ENCODE measurements around the gene COL6A6. TPM values are rescaled to one million over a fixed set of nuclear protein-coding genes. Genes with fewer than 3 reads are reported as not detected.

The COL6A6 gene
- total RNA-seq, 5 donors from 2014 or later (not counting 1 experiment from before 2014, with no cell fraction given): 0.06 TPM; not detected in 4

GRCh38 chr3:130527426-130527825 is 10.4 kb downstream of the COL6A6 start:
- H3K27ac ChIP-seq (ENCODE audit: low read length): no peak overlapping the region
- CTCF ChIA-PET: interaction anchor here in 1 of 2 donors (0.5 kb wide), 1 partner anchor 173 kb away, joined by 3 read pairs; no protein-coding TSS in a partner anchor
- peaks cover 0 to 2% of the 10 kb centered on the region in 2 experiments for H3K27me3 ChIP-seq (replicated peaks in 1 of 2; ENCODE audit: control insufficient read depth in 2 of 2, extremely low read depth in 1 of 2, insufficient read depth in 2 of 2, low read length in 1 of 2)
- Mint-ChIP-seq H3K27ac (no peak overlapping the region), H3K9me3 (no peaks in the 10 kb centered on the region), H3K36me3 (no peaks in the 10 kb centered on the region), H3K27me3 (peaks cover 21 to 26% of the 10 kb centered on the region in 2 donors), H3K4me1 (peaks cover 12 to 19% (median 15%) of the 10 kb centered on the region in 3 donors), H3K4me3 (no peak overlapping the region)
- no peak for ATAC-seq (replicated peaks in 1 of 4)
- H3K4me3 ChIP-seq (ENCODE audit: control insufficient read depth in 1 of 2, extremely low read depth in 1 of 2, low read length in 1 of 2): no peak overlapping the region
- H3K9me3 ChIP-seq: no peaks in the 10 kb centered on the region
- DNase-seq: no peak
- H3K4me1 ChIP-seq (ENCODE audit: control insufficient read depth in 1 of 2, extremely low read depth in 1 of 2, insufficient read depth in 2 of 2, low read length in 2 of 2): peaks cover 0 to 12% of the 10 kb centered on the region in 2 experiments
- POLR2A ChIA-PET: interaction anchor here in 1 of 2 donors (0.8 kb wide), 1 partner anchor 23 kb away, joined by 9 read pairs; no protein-coding TSS in a partner anchor
- no peaks in the 10 kb centered on the region for H3K36me3 ChIP-seq (ENCODE audit: control insufficient read depth in 2 of 2, extremely low read depth in 1 of 2, insufficient read depth in 1 of 2, low read length in 1 of 2)
- 100% methylated on average over 1 of the region's 1 CpG for WGBS (ENCODE audit: insufficient coverage)

GRCh38 chr3:130528120-130528519 is 11.1 kb downstream of the COL6A6 start:
- Mint-ChIP-seq H3K4me1 (peaks cover 12 to 19% (median 15%) of the 10 kb centered on the region in 3 donors), H3K4me3 (peak overlapping the region in 1 of 3 donors; percentile 4), H3K9me3 (no peaks in the 10 kb centered on the region), H3K27me3 (peaks cover 14 to 19% of the 10 kb centered on the region in 2 donors), H3K36me3 (no peaks in the 10 kb centered on the region), H3K27ac (no peak overlapping the region)
- H3K4me1 ChIP-seq (ENCODE audit: control insufficient read depth in 1 of 2, extremely low read depth in 1 of 2, insufficient read depth in 2 of 2, low read length in 2 of 2): peaks cover 0 to 12% of the 10 kb centered on the region in 2 experiments
- no CpG with 5 or more reads among the region's 1 CpG for WGBS (ENCODE audit: insufficient coverage)
- CTCF ChIA-PET: interaction anchor here in 1 of 2 donors (0.6 kb wide), 1 partner anchor 505 kb away, joined by 4 read pairs; no protein-coding TSS in a partner anchor
- H3K9me3 ChIP-seq: no peaks in the 10 kb centered on the region
- ATAC-seq (replicated peaks in 1 of 4): no peak
- POLR2A ChIA-PET: interaction anchor here in 1 of 2 donors (0.8 kb wide), 1 partner anchor 24 kb away, joined by 9 read pairs; no protein-coding TSS in a partner anchor
- no peaks in the 10 kb centered on the region for H3K36me3 ChIP-seq (ENCODE audit: control insufficient read depth in 2 of 2, extremely low read depth in 1 of 2, insufficient read depth in 1 of 2, low read length in 1 of 2)
- no peak for DNase-seq
- no peak overlapping the region for H3K27ac ChIP-seq (ENCODE audit: low read length)
- peaks cover 0 to 2% of the 10 kb centered on the region in 2 experiments for H3K27me3 ChIP-seq (replicated peaks in 1 of 2; ENCODE audit: control insufficient read depth in 2 of 2, extremely low read depth in 1 of 2, insufficient read depth in 2 of 2, low read length in 1 of 2)
- H3K4me3 ChIP-seq (ENCODE audit: control insufficient read depth in 1 of 2, extremely low read depth in 1 of 2, low read length in 1 of 2): no peak overlapping the region

DNA sequence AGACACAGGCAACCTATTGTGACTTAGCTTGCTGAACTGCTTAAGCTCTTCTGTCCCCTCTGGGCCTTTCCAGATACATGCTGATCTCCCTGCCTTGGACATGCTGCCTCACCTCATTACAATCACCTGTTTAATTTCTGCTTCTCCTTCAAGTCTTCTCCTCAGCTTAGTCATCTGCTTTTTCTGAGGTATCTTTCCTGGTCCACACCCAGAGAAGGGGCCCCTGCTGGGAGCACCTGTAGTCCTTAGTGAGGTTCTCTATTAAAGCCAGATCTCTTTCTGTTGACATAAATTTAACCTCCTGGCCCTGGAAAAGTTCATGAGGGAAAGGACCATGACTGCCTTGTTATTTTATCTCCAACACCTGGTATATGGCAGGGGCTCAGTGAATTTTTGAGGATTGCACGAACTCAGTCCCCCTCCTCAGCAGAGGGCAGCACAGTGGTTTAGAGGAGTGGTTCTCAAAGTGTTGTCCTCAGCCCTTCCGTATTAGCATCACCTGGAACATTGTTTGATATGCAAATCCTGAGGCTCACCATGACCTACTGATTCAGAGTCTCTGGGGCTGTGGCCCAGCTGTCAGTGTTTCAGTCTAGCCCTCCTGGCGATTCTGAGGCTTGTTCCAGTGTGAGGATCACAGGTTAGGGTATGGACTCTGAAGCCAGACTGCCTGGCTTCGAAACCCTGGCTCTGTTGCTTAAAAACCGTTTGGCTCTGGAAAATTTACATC is 12.7 kb downstream of the COL6A6 start:
- Mint-ChIP-seq H3K4me3 (no peak overlapping the region), H3K4me1 (peaks cover 12 to 19% (median 15%) of the 10 kb centered on the region in 3 donors), H3K27ac (peak overlapping the region; percentile 85 to 90), H3K27me3 (peaks cover 8 to 23% of the 10 kb centered on the region in 2 donors), H3K36me3 (no peaks in the 10 kb centered on the region), H3K9me3 (no peaks in the 10 kb centered on the region)
- WGBS (ENCODE audit: insufficient coverage): 83% methylated on average over 2 of the region's 5 CpGs
- Histone ChIP-seq H3K4me1 (ENCODE audit: control insufficient read depth in 1 of 2, extremely low read depth in 1 of 2, insufficient read depth in 2 of 2, low read length in 2 of 2) (peaks cover 0 to 12% of the 10 kb centered on the region in 2 experiments), H3K27me3 (replicated peaks in 1 of 2; ENCODE audit: control insufficient read depth in 2 of 2, extremely low read depth in 1 of 2, insufficient read depth in 2 of 2, low read length in 1 of 2) (peaks cover 0 to under 1% of the 10 kb centered on the region in 2 experiments), H3K27ac (ENCODE audit: low read length) (peak overlapping the region; percentile 21), H3K4me3 (ENCODE audit: control insufficient read depth in 1 of 2, extremely low read depth in 1 of 2, low read length in 1 of 2) (no peak overlapping the region), H3K36me3 (ENCODE audit: control insufficient read depth in 2 of 2, extremely low read depth in 1 of 2, insufficient read depth in 1 of 2, low read length in 1 of 2) (no peaks in the 10 kb centered on the region), H3K9me3 (no peaks in the 10 kb centered on the region)
- ATAC-seq (replicated peaks in 1 of 4): peak in 1 of 4 experiments; percentile 9
- peak in 1 of 35 experiments; percentile 1 for DNase-seq
- POLR2A ChIA-PET: no interaction called here
- CTCF ChIA-PET: no interaction called here

- POLR2A ChIA-PET: no interaction called here
- CTCF ChIA-PET: no interaction called here
- H3K9me3 ChIP-seq: no peaks in the 10 kb centered on the region
- H3K27me3 ChIP-seq (replicated peaks in 1 of 2; ENCODE audit: control insufficient read depth in 2 of 2, extremely low read depth in 1 of 2, insufficient read depth in 2 of 2, low read length in 1 of 2): no peaks in the 10 kb centered on the region
- DNase-seq (no peak), ATAC-seq (replicated peaks in 1 of 4) (no peak)
- Mint-ChIP-seq H3K36me3 (no peaks in the 10 kb centered on the region), H3K4me3 (no peak overlapping the region), H3K27ac (no peak overlapping the region), H3K4me1 (peaks cover 12 to 15% (median 15%) of the 10 kb centered on the region in 3 donors), H3K27me3 (peaks cover 6 to 30% of the 10 kb centered on the region in 2 donors), H3K9me3 (no peaks in the 10 kb centered on the region)
- H3K36me3 ChIP-seq (ENCODE audit: control insufficient read depth in 2 of 2, extremely low read depth in 1 of 2, insufficient read depth in 1 of 2, low read length in 1 of 2): no peaks in the 10 kb centered on the region
- no peak overlapping the region for H3K4me3 ChIP-seq (ENCODE audit: control insufficient read depth in 1 of 2, extremely low read depth in 1 of 2, low read length in 1 of 2)
- WGBS (ENCODE audit: insufficient coverage): no CpG with 5 or more reads among the region's 2 CpGs
- H3K27ac ChIP-seq (ENCODE audit: low read length): no peak overlapping the region
- peaks cover 0 to 12% of the 10 kb centered on the region in 2 experiments for H3K4me1 ChIP-seq (ENCODE audit: control insufficient read depth in 1 of 2, extremely low read depth in 1 of 2, insufficient read depth in 2 of 2, low read length in 2 of 2)
These were observed 16.3 kb downstream of the COL6A6 start for GRCh38 chr3:130533247-130533646.

- H3K27ac Mint-ChIP-seq: no peak overlapping the region
- no peak overlapping the region for H3K4me3 ChIP-seq (ENCODE audit: control insufficient read depth in 1 of 2, extremely low read depth in 1 of 2, low read length in 1 of 2)
- ChIA-PET POLR2A (no interaction called here), CTCF (interaction anchor here (0.5 to 1.3 kb wide), 3 partner anchors 8 to 63 kb away, joined by 3 read pairs; no protein-coding TSS in a partner anchor)
- H3K36me3 ChIP-seq (ENCODE audit: control insufficient read depth in 2 of 2, extremely low read depth in 1 of 2, insufficient read depth in 1 of 2, low read length in 1 of 2): no peaks in the 10 kb centered on the region
- no peaks in the 10 kb centered on the region for H3K4me1 Mint-ChIP-seq
- no peaks in the 10 kb centered on the region for H3K36me3 Mint-ChIP-seq
- no peaks in the 10 kb centered on the region for H3K9me3 Mint-ChIP-seq
- no peaks in the 10 kb centered on the region for H3K27me3 ChIP-seq (replicated peaks in 1 of 2; ENCODE audit: control insufficient read depth in 2 of 2, extremely low read depth in 1 of 2, insufficient read depth in 2 of 2, low read length in 1 of 2)
- no peaks in the 10 kb centered on the region for H3K9me3 ChIP-seq
- ATAC-seq (replicated peaks in 1 of 4) (no peak), DNase-seq (no peak)
- no peak overlapping the region for H3K4me3 Mint-ChIP-seq
- H3K27me3 Mint-ChIP-seq: peaks cover 6 to 30% of the 10 kb centered on the region in 2 donors
- WGBS (ENCODE audit: insufficient coverage): 40% methylated on average over 1 of the region's 1 CpG
- H3K4me1 ChIP-seq (ENCODE audit: control insufficient read depth in 1 of 2, extremely low read depth in 1 of 2, insufficient read depth in 2 of 2, low read length in 2 of 2): no peaks in the 10 kb centered on the region
- no peak overlapping the region for H3K27ac ChIP-seq (ENCODE audit: low read length)
These were observed 20.8 kb downstream of the COL6A6 start for GRCh38 chr3:130537673-130538304.

GRCh38 chr3:130539005-130539404 is 22.0 kb downstream of the COL6A6 start:
- ChIA-PET CTCF (interaction anchor here in 1 of 2 donors (0.7 kb wide), 1 partner anchor 26 kb away, joined by 4 read pairs; no protein-coding TSS in a partner anchor), POLR2A (no interaction called here)
- DNase-seq (peak in 18 of 35 experiments; percentile 5 to 46 (median 14)), ATAC-seq (replicated peaks in 1 of 4) (no peak)
- Histone ChIP-seq H3K4me1 (ENCODE audit: control insufficient read depth in 1 of 2, extremely low read depth in 1 of 2, insufficient read depth in 2 of 2, low read length in 2 of 2) (no peaks in the 10 kb centered on the region), H3K36me3 (ENCODE audit: control insufficient read depth in 2 of 2, extremely low read depth in 1 of 2, insufficient read depth in 1 of 2, low read length in 1 of 2) (no peaks in the 10 kb centered on the region), H3K4me3 (ENCODE audit: control insufficient read depth in 1 of 2, extremely low read depth in 1 of 2, low read length in 1 of 2) (no peak overlapping the region), H3K9me3 (no peaks in the 10 kb centered on the region), H3K27me3 (replicated peaks in 1 of 2; ENCODE audit: control insufficient read depth in 2 of 2, extremely low read depth in 1 of 2, insufficient read depth in 2 of 2, low read length in 1 of 2) (no peaks in the 10 kb centered on the region), H3K27ac (ENCODE audit: low read length) (no peak overlapping the region)
- Mint-ChIP-seq H3K9me3 (no peaks in the 10 kb centered on the region), H3K4me1 (no peaks in the 10 kb centered on the region), H3K4me3 (no peak overlapping the region), H3K27me3 (peaks cover 6 to 25% of the 10 kb centered on the region in 2 donors), H3K36me3 (no peaks in the 10 kb centered on the region), H3K27ac (no peak overlapping the region)
- 11% methylated on average over 1 of the region's 6 CpGs for WGBS (ENCODE audit: insufficient coverage)
